Tibial artery (tissue), 4 donors: Measurements from ENCODE around the gene KRTCAP3.

Experiments used
- DNase-seq, 2 donors: peaks; one replicate each; pipeline ENCODE4 v3.0.0-alpha.2; 2019
- H3K27ac ChIP-seq, 2 donors: fragments of 200-600 bp; sonication (generic) in 1 of 2; 1 replicate in 1 of 2; 2 replicates in 1 of 2; pipeline ENCODE4 v1.5.1; 2018 to 2019; ENCODE audit warnings: mild to moderate bottlenecking in 1 of 2
- H3K27me3 ChIP-seq, 2 donors: fragments of 200-600 bp; sonication (generic) in 1 of 2; one replicate each; pipeline versions ENCODE4 v1.5.1 to v1.6.0; 2016 to 2019
- H3K36me3 ChIP-seq, 3 donors: fragments of 200-600 bp; sonication (generic) in 2 of 3; one replicate each; pipeline ENCODE4 v1.5.1; 2016 to 2019; ENCODE audit warnings: mild to moderate bottlenecking in 2 of 3
- H3K4me1 ChIP-seq, 4 donors: fragments of 200-600 bp; sonication (generic) in 2 of 4; 1 replicate in 3 of 4; 2 replicates in 1 of 4; pipeline ENCODE4 v1.5.1; 2016 to 2019
- H3K4me3 ChIP-seq, 2 donors: fragments of 200-600 bp; sonication (generic) in 1 of 2; 1 replicate in 1 of 2; 2 replicates in 1 of 2; pipeline ENCODE4 v1.5.1; 2018 to 2019; ENCODE audit warnings: mild to moderate bottlenecking in 2 of 2
- H3K9me3 ChIP-seq, 3 donors: fragments of 200-600 bp; sonication (generic) in 1 of 3; one replicate each; pipeline ENCODE4 v1.5.1; 2016 to 2019
- intact Hi-C: fragments of 100-400 bp; cut with DNase I; formaldehyde crosslinking; loops from one replicate; pipeline ENCODE4 v1.15.0; 2023; ENCODE audit warnings: low total_unique reads
- TF ChIP-seq, protein P1 (sequence below), 2 experiments: fragments of 200-600 bp in 1 of 2; fragments of 450-650 bp in 1 of 2; IDR thresholded peaks; one replicate each; pipeline ENCODE4 v1.5.1; 2017 to 2019; ENCODE audit warnings: antibody characterized with exemption in 2 of 2, mild to moderate bottlenecking in 1 of 2, moderate library complexity in 1 of 2

Gene KRTCAP3

DNA sequence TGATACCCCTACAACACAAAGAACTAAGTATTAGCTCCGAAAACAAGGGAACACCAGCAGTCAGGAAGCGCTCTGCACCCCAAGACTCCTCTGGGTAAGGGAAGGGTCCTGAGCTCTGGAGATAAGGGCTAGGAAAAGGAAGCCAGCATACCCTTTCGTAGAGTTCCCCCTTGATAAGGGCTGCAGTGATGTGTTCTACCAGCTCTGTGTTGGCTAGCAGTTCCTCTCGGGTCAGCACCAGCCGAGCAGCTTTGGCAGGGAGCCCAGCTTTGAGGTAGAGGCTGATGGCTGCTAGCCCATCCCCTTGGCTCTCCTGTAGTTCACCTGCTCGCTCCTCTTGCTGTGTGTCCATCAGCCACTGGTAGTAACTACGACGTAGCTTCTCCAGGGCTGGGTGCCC is 18.9 kb downstream of the KRTCAP3 start:
- intact Hi-C loops: no loop called here
- TF ChIP-seq, protein P1, sequence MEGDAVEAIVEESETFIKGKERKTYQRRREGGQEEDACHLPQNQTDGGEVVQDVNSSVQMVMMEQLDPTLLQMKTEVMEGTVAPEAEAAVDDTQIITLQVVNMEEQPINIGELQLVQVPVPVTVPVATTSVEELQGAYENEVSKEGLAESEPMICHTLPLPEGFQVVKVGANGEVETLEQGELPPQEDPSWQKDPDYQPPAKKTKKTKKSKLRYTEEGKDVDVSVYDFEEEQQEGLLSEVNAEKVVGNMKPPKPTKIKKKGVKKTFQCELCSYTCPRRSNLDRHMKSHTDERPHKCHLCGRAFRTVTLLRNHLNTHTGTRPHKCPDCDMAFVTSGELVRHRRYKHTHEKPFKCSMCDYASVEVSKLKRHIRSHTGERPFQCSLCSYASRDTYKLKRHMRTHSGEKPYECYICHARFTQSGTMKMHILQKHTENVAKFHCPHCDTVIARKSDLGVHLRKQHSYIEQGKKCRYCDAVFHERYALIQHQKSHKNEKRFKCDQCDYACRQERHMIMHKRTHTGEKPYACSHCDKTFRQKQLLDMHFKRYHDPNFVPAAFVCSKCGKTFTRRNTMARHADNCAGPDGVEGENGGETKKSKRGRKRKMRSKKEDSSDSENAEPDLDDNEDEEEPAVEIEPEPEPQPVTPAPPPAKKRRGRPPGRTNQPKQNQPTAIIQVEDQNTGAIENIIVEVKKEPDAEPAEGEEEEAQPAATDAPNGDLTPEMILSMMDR (IDR thresholded peaks at IDR 0.05): no peak
- peaks cover 43 to 84% (median 60%) of the 10 kb centered on the region in 3 donors for H3K36me3 ChIP-seq

DNA sequence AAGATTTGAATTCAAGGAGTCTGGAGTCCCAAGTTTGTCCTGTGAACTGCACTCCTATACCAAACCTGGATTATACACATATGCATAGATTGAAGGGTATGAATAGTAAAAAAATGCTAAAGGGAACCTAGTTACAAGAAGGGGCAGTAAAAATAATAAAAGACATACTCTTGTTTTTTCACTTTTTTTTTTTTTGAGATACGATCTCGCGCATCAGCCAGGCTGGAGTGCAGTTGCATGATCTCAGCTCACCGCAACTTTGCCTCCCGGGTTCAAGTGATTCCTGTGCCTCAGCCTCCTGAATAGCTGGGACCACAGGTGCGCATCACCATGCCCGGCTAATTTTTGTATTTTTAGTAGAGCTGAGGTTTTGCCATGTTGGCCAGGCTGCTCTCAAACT is 22.3 kb downstream of the KRTCAP3 start:
- no peak for DNase-seq
- no peaks in the 10 kb centered on the region for H3K9me3 ChIP-seq
- intact Hi-C loops: no loop called here
- H3K27ac ChIP-seq: no peak overlapping the region
- H3K4me1 ChIP-seq: no peaks in the 10 kb centered on the region
- TF ChIP-seq, protein P1 (IDR thresholded peaks at IDR 0.05): no peak
- no peaks in the 10 kb centered on the region for H3K27me3 ChIP-seq
- peaks cover 14 to 72% (median 32%) of the 10 kb centered on the region in 3 donors for H3K36me3 ChIP-seq
- H3K4me3 ChIP-seq: no peak overlapping the region

More for the DNA sequence above, 18.9 kb downstream of the KRTCAP3 start:
- Histone ChIP-seq H3K9me3 (no peaks in the 10 kb centered on the region), H3K27me3 (no peaks in the 10 kb centered on the region), H3K27ac (no peak overlapping the region), H3K4me3 (no peak overlapping the region), H3K4me1 (no peaks in the 10 kb centered on the region)
- no peak for DNase-seq

DNA sequence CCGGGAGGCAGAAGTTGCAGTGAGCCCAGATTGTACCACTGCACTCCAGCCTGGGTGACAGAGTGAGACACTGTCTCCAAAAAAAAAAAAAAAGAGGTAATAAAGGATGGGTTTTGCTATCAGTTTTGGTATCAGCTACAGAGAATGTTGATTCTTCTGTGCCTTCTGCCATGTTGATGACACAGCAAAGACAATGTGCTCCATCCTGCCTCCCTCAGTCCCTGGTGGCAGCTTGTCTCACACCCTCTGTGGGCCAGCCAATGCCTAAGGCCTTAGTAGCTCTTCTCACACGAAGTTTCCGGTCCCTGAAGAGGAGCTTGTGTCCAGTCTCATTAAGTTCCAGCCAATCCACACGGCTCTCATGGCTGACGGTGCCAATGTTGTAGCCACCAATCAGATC is 29.8 kb downstream of the KRTCAP3 start:
- Histone ChIP-seq H3K4me3 (no peak overlapping the region), H3K27me3 (no peaks in the 10 kb centered on the region), H3K36me3 (peaks cover 38 to 89% (median 51%) of the 10 kb centered on the region in 3 donors), H3K4me1 (no peaks in the 10 kb centered on the region), H3K27ac (no peak overlapping the region), H3K9me3 (no peaks in the 10 kb centered on the region)
- intact Hi-C loops: no loop called here
- TF ChIP-seq, protein P1 (IDR thresholded peaks at IDR 0.05): no peak
- no peak for DNase-seq

DNA sequence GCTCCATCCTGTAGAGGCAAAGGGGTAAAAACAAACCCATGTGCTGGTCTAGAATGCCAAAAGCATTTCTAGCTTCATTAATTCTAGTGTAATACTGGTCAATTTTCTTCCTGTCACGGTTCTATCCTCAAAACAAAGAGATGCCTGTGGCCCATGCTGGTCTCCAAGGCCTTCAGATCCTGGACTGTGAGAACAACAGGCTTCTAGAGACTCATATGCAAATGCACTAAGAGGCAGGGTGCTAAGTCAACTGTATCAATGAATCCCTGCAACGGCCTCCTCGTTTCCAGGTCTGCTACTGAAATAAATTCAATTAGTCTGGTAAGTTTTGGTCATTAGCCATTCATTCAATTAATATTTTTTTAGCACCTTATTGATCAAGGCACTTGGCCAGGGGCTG is 43.3 kb downstream of the KRTCAP3 start:
- intact Hi-C loops: no loop called here
- DNase-seq: no peak
- TF ChIP-seq, protein P1 (IDR thresholded peaks at IDR 0.05): no peak
- no peak overlapping the region for H3K4me3 ChIP-seq
- H3K9me3 ChIP-seq: no peaks in the 10 kb centered on the region
- H3K4me1 ChIP-seq: peaks cover 0 to 19% (median 10%) of the 10 kb centered on the region in 4 donors
- H3K27ac ChIP-seq: no peak overlapping the region
- H3K27me3 ChIP-seq: no peaks in the 10 kb centered on the region
- peaks cover 23 to 52% (median 30%) of the 10 kb centered on the region in 3 donors for H3K36me3 ChIP-seq

DNA sequence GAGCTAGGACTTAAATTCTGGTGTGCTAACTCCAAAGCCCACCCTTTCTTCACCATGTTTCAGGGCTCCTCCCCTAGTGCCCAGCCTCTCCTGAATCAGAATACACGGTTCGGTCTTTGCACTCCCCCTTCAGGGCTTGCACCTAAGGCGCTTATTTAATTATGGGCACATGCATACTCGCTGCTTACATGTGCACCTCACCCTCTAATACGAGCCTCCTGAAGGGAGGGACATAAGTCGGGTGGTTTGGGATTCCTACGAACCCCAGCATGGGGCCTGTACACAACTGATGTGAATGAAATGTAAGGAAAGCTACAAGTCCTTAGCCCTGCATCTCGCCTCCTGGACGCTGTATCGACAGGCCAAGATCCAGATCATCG is 46.9 kb downstream of the KRTCAP3 start:
- intact Hi-C loops: no loop called here
- H3K27ac ChIP-seq: peak overlapping the region; percentile 64 to 76
- TF ChIP-seq, protein P1 (IDR thresholded peaks at IDR 0.05): no peak

More for the DNA sequence above, 46.9 kb downstream of the KRTCAP3 start:
- Histone ChIP-seq H3K4me3 (peak overlapping the region; percentile 60 to 64), H3K36me3 (peaks cover 0 to 20% (median 3%) of the 10 kb centered on the region in 3 donors), H3K4me1 (peaks cover 0 to 19% (median 12%) of the 10 kb centered on the region in 4 donors), H3K27me3 (no peaks in the 10 kb centered on the region), H3K9me3 (no peaks in the 10 kb centered on the region)
- DNase-seq: no peak
